IMR-90 (cell line): Measurements from ENCODE around the gene AHNAK. TPM values are rescaled to one million over a fixed set of nuclear protein-coding genes. Genes with fewer than 3 reads are reported as not detected.

Experiments
- ATAC-seq: fragments of 200-7000 bp; cut with Tn5 transposase; 2 replicates; pipeline ENCODE4 v1.9.1; 2020; ENCODE audit warnings: low read depth, mild to moderate bottlenecking, moderate library complexity
- BruUV-seq: library from RNA; stranded (reverse); fragments of 400-500 nt; replicated peaks from 2 replicates; lab custom pipeline; 2021; lab: Mats Ljungman, UMichigan
- CTCF ChIA-PET: fragments of 300-600 bp; formaldehyde crosslinking; extraction: SDS; loops from one replicate; lab custom pipeline; 2021; ENCODE audit warnings: antibody characterized with exemption; lab: Yijun Ruan, JAX
- POLR2A ChIA-PET: fragments of 300-600 bp; sonication (Branson Sonifier 250); formaldehyde crosslinking; loops from one replicate; lab custom pipeline; 2022; ENCODE audit warnings: antibody characterized with exemption; ENCODE audit not compliant: unreplicated experiment; lab: Charles Lee
- DNase-seq: peaks from one replicate; pipeline ENCODE4 v3.0.0; 2013
- H2AFZ ChIP-seq: replicated peaks from 2 replicates; pipeline ENCODE3; 2013; ENCODE audit warnings: low read length, mild to moderate bottlenecking; ENCODE audit not compliant: poor library complexity
- H2AK5ac ChIP-seq: 2 replicates; pipeline ENCODE4 v1.6.1; 2013; ENCODE audit warnings: low read depth, low read length, inconsistent platforms
- H2AK9ac ChIP-seq: replicated peaks from 2 replicates; pipeline ENCODE3; 2013; ENCODE audit warnings: mild to moderate bottlenecking, low read depth, low read length, moderate library complexity; ENCODE audit not compliant: poor library complexity
- H2BK120ac ChIP-seq: 2 replicates; pipeline ENCODE4 v1.6.1; 2013; ENCODE audit warnings: low read depth, low read length, inconsistent platforms
- H2BK15ac ChIP-seq: 3 replicates; pipeline ENCODE4 v1.6.1; 2013; ENCODE audit warnings: low read depth, low read length, inconsistent platforms
- H2BK20ac ChIP-seq: 2 replicates; pipeline ENCODE4 v1.6.1; 2013; ENCODE audit warnings: low read depth, mild to moderate bottlenecking, inconsistent platforms, low read length, moderate library complexity
- H2BK5ac ChIP-seq: 2 replicates; pipeline ENCODE4 v1.6.1; 2013; ENCODE audit warnings: mild to moderate bottlenecking, low read depth, low read length, inconsistent platforms; ENCODE audit not compliant: poor library complexity, severe bottlenecking
- H3K14ac ChIP-seq: replicated peaks from 2 replicates; pipeline ENCODE4 v1.6.1; 2013; ENCODE audit warnings: low read depth, low read length, inconsistent platforms
- H3K18ac ChIP-seq: 2 replicates; pipeline ENCODE4 v1.6.1; 2013; ENCODE audit warnings: low read depth, low read length, control low read depth
- H3K23ac ChIP-seq: 2 replicates; pipeline ENCODE4 v1.6.1; 2013; ENCODE audit warnings: low read depth, low read length, inconsistent platforms
- H3K27ac ChIP-seq: 2 replicates; pipeline ENCODE4 v1.5.1; 2013; ENCODE audit warnings: mild to moderate bottlenecking, control low read depth, low read length; ENCODE audit not compliant: insufficient read depth
- H3K27me3 ChIP-seq: 2 replicates; pipeline ENCODE4 v1.6.1; 2013; ENCODE audit warnings: low read length; ENCODE audit not compliant: control insufficient read depth, insufficient read depth
- H3K36me3 ChIP-seq: 2 replicates; pipeline ENCODE4 v1.6.1; 2013; ENCODE audit warnings: low read length, mixed read lengths; ENCODE audit not compliant: control insufficient read depth, insufficient read depth
- H3K4ac ChIP-seq: 2 replicates; pipeline ENCODE4 v1.6.1; 2013; ENCODE audit warnings: low read depth, low read length, inconsistent platforms
- H3K4me1 ChIP-seq: 2 replicates; pipeline ENCODE4 v1.6.1; 2013; ENCODE audit warnings: low read length, mixed read lengths; ENCODE audit not compliant: control insufficient read depth, insufficient read depth
- H3K4me2 ChIP-seq: 2 replicates; pipeline ENCODE4 v1.6.1; 2013; ENCODE audit warnings: low read depth, mild to moderate bottlenecking, control low read depth, low read length, moderate library complexity
- H3K4me3 ChIP-seq: 2 replicates; pipeline ENCODE4 v1.5.1; 2013; ENCODE audit warnings: low read depth, mild to moderate bottlenecking, control low read depth, low read length, moderate library complexity; ENCODE audit not compliant: insufficient read depth
- H3K56ac ChIP-seq: 2 replicates; pipeline ENCODE4 v1.6.1; 2013; ENCODE audit warnings: low read length, inconsistent platforms; ENCODE audit not compliant: insufficient read depth; ENCODE audit errors: extremely low read depth
- H3K79me1 ChIP-seq, 2 experiments: 2 replicates each; pipeline ENCODE4 v1.6.1; 2013; ENCODE audit warnings: low read length in 2 of 2, inconsistent platforms in 1 of 2, low read depth in 1 of 2
- H3K9ac ChIP-seq: 2 replicates; pipeline ENCODE4 v1.6.1; 2013; ENCODE audit warnings: low read depth, low read length, control low read depth
- H3K9me1 ChIP-seq: 2 replicates; pipeline ENCODE4 v1.6.1; 2013; ENCODE audit warnings: low read length, inconsistent platforms; ENCODE audit not compliant: insufficient read depth
- H3K9me3 ChIP-seq: 2 replicates; pipeline ENCODE4 v1.6.1; 2013; ENCODE audit warnings: low read length; ENCODE audit not compliant: control insufficient read depth, insufficient read depth
- H4K20me1 ChIP-seq: 2 replicates; pipeline ENCODE4 v1.6.1; 2013; ENCODE audit warnings: low read length, inconsistent platforms; ENCODE audit not compliant: insufficient read depth
- H4K5ac ChIP-seq: 2 replicates; pipeline ENCODE4 v1.6.1; 2013; ENCODE audit warnings: mild to moderate bottlenecking, low read depth, low read length, control low read depth
- H4K8ac ChIP-seq, 2 experiments: 2 replicates each; pipeline ENCODE4 v1.6.1; 2013; ENCODE audit warnings: low read depth in 2 of 2, low read length in 2 of 2, control low read depth in 1 of 2, inconsistent platforms in 1 of 2
- H4K91ac ChIP-seq: 2 replicates; pipeline ENCODE4 v1.6.1; 2013; ENCODE audit warnings: low read depth, low read length, inconsistent platforms; ENCODE audit not compliant: insufficient read depth
- MAFK ChIP-seq: IDR thresholded peaks from 2 replicates; pipeline ENCODE4 v1.6.1; 2012; ENCODE audit warnings: low read depth, low read length, improper control_type of control experiment
- WGBS, 2 experiments: methylation state at CpG; one replicate each; pipeline versions ENCODE4 v1.1.5 to v1.1.7; 2013; ENCODE audit warnings: missing lambda C conversion rate in 2 of 2; ENCODE audit not compliant: insufficient read length in 1 of 2; ENCODE audit errors: extremely low coverage in 2 of 2; 5-methylcytosine and 5-hydroxymethylcytosine counted together
- dilution Hi-C: fragments of 300-500 bp; cut with HindIII; formaldehyde crosslinking; loops from one replicate; pipeline ENCODE4 v1.14.3; 2018; ENCODE audit warnings: low sequenced_read_pairs; ENCODE audit not compliant: unreplicated experiment
- in situ Hi-C: fragments of 300-500 bp; cut with MboI; formaldehyde crosslinking; loops from 3 replicates; pipeline ENCODE4 v1.14.3; 2019; ENCODE audit warnings: low sequenced_read_pairs, inconsistent platforms, mixed read lengths
- intact Hi-C: fragments of 100-400 bp; cut with micrococcal nuclease; formaldehyde crosslinking; loops from 2 replicates; pipeline ENCODE4 v1.10.0; 2022
- polyA plus RNA-seq, 3 experiments: library from polyadenylated mRNA; depleted of rRNA; stranded (reverse); fragments of >200 nt; gene quantifications; 2 replicates each; pipeline ENCODE4 v1.2.3, GENCODE V29; 2012; ENCODE audit warnings: low replicate concordance in 1 of 3
- total RNA-seq: library from RNA; depleted of rRNA; stranded (reverse); fragments of >200 nt; gene quantifications from 2 replicates; pipeline ENCODE4 v1.2.3, GENCODE V29; 2012

Gene AHNAK
- total and polyA plus RNA-seq, 2 of the 4 experiments (the other 2 are of a cell fraction) = 95.1 to 695 TPM

DNA sequence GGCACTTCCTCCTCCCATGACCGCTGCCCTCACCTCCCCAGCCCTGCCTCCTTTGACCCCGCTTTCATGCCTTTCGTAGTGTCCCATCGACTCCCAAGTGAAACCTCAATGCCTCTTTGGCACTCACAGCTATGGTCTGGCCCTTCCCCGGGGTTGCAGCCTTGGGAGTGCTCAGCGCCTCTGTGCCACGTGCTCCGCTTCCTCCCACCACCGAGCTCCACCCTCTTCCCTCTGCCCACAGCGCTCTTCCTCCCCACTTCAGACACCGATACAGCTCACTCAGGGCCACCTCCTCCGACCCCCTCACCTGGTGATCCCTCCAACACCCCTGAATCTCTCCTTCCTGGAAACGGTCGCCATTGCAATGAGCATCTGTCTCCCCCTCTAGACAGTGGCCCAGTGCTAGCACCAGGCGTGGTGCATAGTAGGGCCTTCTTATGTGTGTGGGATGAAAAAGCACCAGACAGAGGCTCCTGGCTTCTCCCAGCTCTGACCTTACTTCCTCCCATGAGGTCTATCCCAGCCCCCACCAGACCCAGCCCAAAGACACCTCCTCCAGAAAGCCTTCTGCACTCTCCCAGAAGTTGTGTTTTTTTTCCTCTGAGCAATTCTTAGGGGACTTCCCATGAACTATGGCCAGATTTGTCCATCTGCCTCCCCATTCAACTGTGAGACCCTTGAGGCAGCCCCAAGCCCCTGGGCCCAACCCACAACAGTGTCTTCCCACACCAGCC lies 144.2 kb downstream of the AHNAK start:
- in situ Hi-C loops = no loop called here
- Histone ChIP-seq H3K14ac (no peak overlapping the region), H4K20me1 (no peaks in the 10 kb centered on the region), H2BK120ac (no peak overlapping the region), H3K4me2 (no peak overlapping the region), H2AK9ac (no peak overlapping the region), H3K4ac (no peak overlapping the region), H3K9ac (no peak overlapping the region), H3K56ac (no peak overlapping the region), H3K4me3 (no peak overlapping the region), H3K18ac (no peak overlapping the region), H2BK5ac (no peak overlapping the region), H2AFZ (no peak overlapping the region), H3K27me3 (no peaks in the 10 kb centered on the region), H2BK20ac (no peak overlapping the region), H2BK15ac (no peak overlapping the region), H4K5ac (no peak overlapping the region), H2AK5ac (no peak overlapping the region), H4K8ac (no peak overlapping the region), H3K79me1 (no peaks in the 10 kb centered on the region), H4K91ac (no peak overlapping the region), H3K27ac (no peak overlapping the region), H3K23ac (no peak overlapping the region), H3K36me3 (no peaks in the 10 kb centered on the region), H3K9me1 (no peaks in the 10 kb centered on the region), H3K9me3 (no peaks in the 10 kb centered on the region), H3K4me1 (peaks cover 17% of the 10 kb centered on the region)
- ChIA-PET CTCF (interaction anchor here (0.6 to 1.4 kb wide), 2 partner anchors 14 to 141 kb away, joined by 3 to 6 read pairs; no protein-coding TSS in a partner anchor), POLR2A (no interaction called here)
- ATAC-seq (no peak), DNase-seq (no peak)
- no peak for TF ChIP-seq MAFK
- dilution Hi-C loops = no loop called here
- 79% methylated on average over 6 of the region's 15 CpGs; no CpG with 5 or more reads in 1 of the 2 experiments for WGBS, 2 experiments
- intact Hi-C loops = no loop called here
- BruUV-seq = no TSS peak
